H9 (cell line): Measurements from ENCODE around the gene SULT2B1. TPM values are rescaled to one million over a fixed set of nuclear protein-coding genes. Genes with fewer than 3 reads are reported as not detected.
A peak's percentile ranks its signal among the peaks of the same experiment; 100 is the strongest.

ENCODE experiments used
- DNase-seq: peaks from one replicate; pipeline ENCODE4 v3.0.0-alpha.2; 2017
- H2AFZ ChIP-seq: one replicate; pipeline ENCODE4 v1.6.1; 2013; ENCODE audit warnings: mild to moderate bottlenecking, low read length, control low read depth, moderate library complexity
- H2AK5ac ChIP-seq: 2 replicates; pipeline ENCODE4 v1.6.1; 2013; ENCODE audit warnings: low read length, control low read depth, mixed read lengths; ENCODE audit not compliant: insufficient read length
- H2BK120ac ChIP-seq: one replicate; pipeline ENCODE4 v1.6.1; 2013; ENCODE audit warnings: low read depth, mild to moderate bottlenecking, low read length, control low read depth, inconsistent platforms; ENCODE audit not compliant: poor library complexity, severe bottlenecking
- H2BK12ac ChIP-seq: 2 replicates; pipeline ENCODE4 v1.6.1; 2013; ENCODE audit warnings: low read length, control low read depth, mixed read lengths, low read depth; ENCODE audit not compliant: insufficient read length
- H2BK15ac ChIP-seq: 2 replicates; pipeline ENCODE4 v1.6.1; 2013; ENCODE audit warnings: low read depth, low read length, control low read depth
- H2BK20ac ChIP-seq: one replicate; pipeline ENCODE4 v1.6.1; 2013; ENCODE audit warnings: low read depth, mild to moderate bottlenecking, low read length, control low read depth, inconsistent platforms; ENCODE audit not compliant: poor library complexity, severe bottlenecking
- H2BK5ac ChIP-seq: 2 replicates; pipeline ENCODE4 v1.6.1; 2013; ENCODE audit warnings: low read length, control low read depth, mixed read lengths; ENCODE audit not compliant: insufficient read length
- H3K14ac ChIP-seq: 2 replicates; pipeline ENCODE4 v1.6.1; 2013; ENCODE audit warnings: low read length, control low read depth; ENCODE audit not compliant: insufficient read depth
- H3K18ac ChIP-seq: 2 replicates; pipeline ENCODE4 v1.6.1; 2013; ENCODE audit warnings: low read depth, mild to moderate bottlenecking, mixed read lengths, low read length, control low read depth; ENCODE audit not compliant: insufficient read length
- H3K23ac ChIP-seq: 2 replicates; pipeline ENCODE4 v1.6.1; 2013; ENCODE audit warnings: low read length, control low read depth, mixed read lengths, low read depth; ENCODE audit not compliant: insufficient read length
- H3K23me2 ChIP-seq: 2 replicates; pipeline ENCODE4 v1.6.1; 2013; ENCODE audit warnings: low read depth, mild to moderate bottlenecking, mixed read lengths, low read length, control low read depth; ENCODE audit not compliant: insufficient read length, poor library complexity, severe bottlenecking
- H3K27ac ChIP-seq: 2 replicates; pipeline ENCODE4 v1.5.1; 2013; ENCODE audit warnings: low read length, control low read depth, mixed read lengths, low read depth; ENCODE audit not compliant: insufficient read length
- H3K27me3 ChIP-seq: 2 replicates; pipeline ENCODE4 v1.6.1; 2013; ENCODE audit warnings: low read length, control low read depth, inconsistent platforms; ENCODE audit not compliant: insufficient read depth
- H3K4ac ChIP-seq: 2 replicates; pipeline ENCODE4 v1.6.1; 2013; ENCODE audit warnings: low read depth, mild to moderate bottlenecking, control low read depth, inconsistent platforms, low read length, moderate library complexity
- H3K4me1 ChIP-seq: 2 replicates; pipeline ENCODE4 v1.6.1; 2013; ENCODE audit warnings: low read length, control low read depth, inconsistent platforms; ENCODE audit not compliant: insufficient read depth
- H3K4me2 ChIP-seq: 2 replicates; pipeline ENCODE4 v1.6.1; 2013; ENCODE audit warnings: low read length, control low read depth, mixed read lengths; ENCODE audit not compliant: insufficient read length, insufficient read depth
- H3K56ac ChIP-seq: 2 replicates; pipeline ENCODE4 v1.6.1; 2013; ENCODE audit warnings: low read depth, mild to moderate bottlenecking, mixed read lengths, low read length, control low read depth; ENCODE audit not compliant: insufficient read length
- H3K79me1 ChIP-seq: 2 replicates; pipeline ENCODE4 v1.6.1; 2013; ENCODE audit warnings: low read depth, mild to moderate bottlenecking, moderate library complexity, low read length, control low read depth, inconsistent platforms; ENCODE audit not compliant: insufficient read depth, poor library complexity, severe bottlenecking
- H3K79me2 ChIP-seq: 2 replicates; pipeline ENCODE4 v1.6.1; 2013; ENCODE audit warnings: low read length, control low read depth, inconsistent platforms; ENCODE audit not compliant: insufficient read depth
- H3K9ac ChIP-seq: 2 replicates; pipeline ENCODE4 v1.6.1; 2013; ENCODE audit warnings: low read length, control low read depth, mixed read lengths; ENCODE audit not compliant: insufficient read length; ENCODE audit errors: extremely low read depth
- H3K9me3 ChIP-seq: one replicate; pipeline ENCODE4 v1.6.1; 2013; ENCODE audit warnings: low read depth, low read length, inconsistent platforms; ENCODE audit not compliant: control insufficient read depth
- H3T11ph ChIP-seq: one replicate; pipeline ENCODE4 v1.6.1; 2013; ENCODE audit warnings: mild to moderate bottlenecking, low read length, control low read depth, inconsistent platforms
- H4K20me1 ChIP-seq: one replicate; pipeline ENCODE4 v1.6.1; 2013; ENCODE audit not compliant: control insufficient read depth, insufficient read length, insufficient read depth
- H4K5ac ChIP-seq: 2 replicates; pipeline ENCODE4 v1.6.1; 2013; ENCODE audit warnings: low read depth, mild to moderate bottlenecking, mixed read lengths, low read length, control low read depth; ENCODE audit not compliant: insufficient read length
- H4K8ac ChIP-seq: replicated peaks from 2 replicates; pipeline ENCODE4 v1.6.1; 2013; ENCODE audit warnings: low read length, control low read depth, mixed read lengths, low read depth; ENCODE audit not compliant: insufficient read length
- H4K91ac ChIP-seq: 2 replicates; pipeline ENCODE4 v1.6.1; 2013; ENCODE audit warnings: low read depth, mild to moderate bottlenecking, moderate library complexity, mixed read lengths, low read length, control low read depth; ENCODE audit not compliant: insufficient read length
- H3K27ac Mint-ChIP-seq, 3 experiments: 2 replicates in 2 of 3; 3 replicates in 1 of 3; pipeline ENCODE4 v1.8.0; 2020 to 2021; ENCODE audit warnings: mixed read lengths in 3 of 3, mild to moderate bottlenecking in 1 of 3, moderate library complexity in 1 of 3
- H3K27me3 Mint-ChIP-seq: 2 replicates; pipeline ENCODE4 v1.8.0; 2021; ENCODE audit warnings: low read depth, mild to moderate bottlenecking, moderate library complexity, mixed read lengths
- H3K36me3 Mint-ChIP-seq, 3 experiments: 2 replicates in 2 of 3; 3 replicates in 1 of 3; pipeline ENCODE4 v1.8.0; 2020 to 2021; ENCODE audit warnings: low read depth in 3 of 3, mixed read lengths in 3 of 3; ENCODE audit not compliant: insufficient read depth in 1 of 3
- H3K4me1 Mint-ChIP-seq, 2 experiments: 2 replicates each; pipeline ENCODE4 v1.8.0; 2020; ENCODE audit warnings: mixed read lengths in 2 of 2
- H3K4me3 Mint-ChIP-seq, 2 experiments: 2 replicates in 1 of 2; 3 replicates in 1 of 2; pipeline ENCODE4 v1.8.0; 2020 to 2021; ENCODE audit warnings: mild to moderate bottlenecking in 2 of 2, mixed read lengths in 2 of 2, moderate library complexity in 1 of 2
- H3K9me3 Mint-ChIP-seq, 2 experiments: 2 replicates in 1 of 2; 3 replicates in 1 of 2; pipeline ENCODE4 v1.8.0; 2020; ENCODE audit warnings: mild to moderate bottlenecking in 2 of 2, mixed read lengths in 2 of 2, moderate library complexity in 1 of 2
- CTCF ChIP-seq: fragments of 200-600 bp; sonication (generic); conservative IDR thresholded peaks from 3 replicates; pipeline ENCODE4 v1.8.0; 2021; ENCODE audit warnings: antibody characterized with exemption, mild to moderate bottlenecking
- WGBS: extraction: QIAGEN DNeasy Blood & Tissue Kit; methylation state at CpG from one replicate; pipeline ENCODE4 v1.1.7; 2013; ENCODE audit warnings: missing lambda C conversion rate, low lambda C conversion rate, mixed read lengths; ENCODE audit not compliant: insufficient read length; ENCODE audit errors: extremely low coverage; 5-methylcytosine and 5-hydroxymethylcytosine counted together
- total RNA-seq: library from RNA; stranded (reverse); gene quantifications from 2 replicates; pipeline ENCODE4 v1.2.1, GENCODE V29; 2021

Gene SULT2B1
- total RNA-seq, 1 experiment from 2014 or later: 1.7 TPM

GRCh38 chr19:48614436-48615230 lies 62.7 kb downstream of the SULT2B1 start, which contains the start of gene FAM83E:
FAM83E (minus strand) TSS chr19:48615076; CDS start chr19:48613372, 1,704 bp downstream.
- Histone ChIP-seq H3K4me2 (peak within 1 kb of the TSS; percentile 21), H2AFZ (no peak within 1 kb of the TSS), H3K27ac (peak within 1 kb of the TSS; percentile 47), H2BK12ac (no peak within 1 kb of the TSS), H3K18ac (peak within 1 kb of the TSS; percentile 19), H3K14ac (peak within 1 kb of the TSS; percentile 44), H3K56ac (no peak within 1 kb of the TSS), H3K4me1 (peaks cover 3% of the 10 kb centered on the region; the same call in 1 of the 2 replicates), H3K23me2 (peaks cover 8% of the 10 kb centered on the region), H2BK120ac (no peak within 1 kb of the TSS), H3K79me1 (peaks cover 4% of the 10 kb centered on the region), H4K20me1 (no peaks in the 10 kb centered on the region), H2BK5ac (no peak within 1 kb of the TSS), H3K9me3 (no peaks in the 10 kb centered on the region), H4K91ac (no peak within 1 kb of the TSS), H3K27me3 (no peaks in the 10 kb centered on the region), H3K79me2 (peaks cover 18% of the 10 kb centered on the region), H2BK15ac (no peak within 1 kb of the TSS), H3T11ph (no peak within 1 kb of the TSS), H4K8ac (no peak within 1 kb of the TSS), H4K5ac (no peak within 1 kb of the TSS), H3K4ac (no peak within 1 kb of the TSS), H3K9ac (peak within 1 kb of the TSS; percentile 5), H2AK5ac (no peak within 1 kb of the TSS), H3K23ac (no peak within 1 kb of the TSS), H2BK20ac (no peak within 1 kb of the TSS)
- Mint-ChIP-seq H3K4me3 (peak within 1 kb of the TSS; percentile 42 to 68), H3K9me3 (no peaks in the 10 kb centered on the region; a peak in 1 of 5 replicates), H3K36me3 (peaks cover 36 to 56% (median 50%) of the 10 kb centered on the region in 3 experiments), H3K27ac (peak within 1 kb of the TSS; percentile 96 to 98 (median 97)), H3K27me3 (no peaks in the 10 kb centered on the region; the same call in 1 of the 2 replicates), H3K4me1 (peaks cover 32 to 48% of the 10 kb centered on the region in 2 experiments)
- WGBS: no CpG with 5 or more reads among the region's 31 CpGs
- no peak for TF ChIP-seq CTCF
- peak; percentile 94 for DNase-seq
